Activated T-cell treated with anti-CD3 and anti-CD28 coated beads for 48 hours (primary cell): ENCODE measurements around the gene B3GALT5.

Source experiments
- DNase-seq: peaks from one replicate; pipeline ENCODE4 v3.0.0-alpha.2; 2020; ENCODE audit warnings: low read depth

B3GALT5 gene

DNA sequence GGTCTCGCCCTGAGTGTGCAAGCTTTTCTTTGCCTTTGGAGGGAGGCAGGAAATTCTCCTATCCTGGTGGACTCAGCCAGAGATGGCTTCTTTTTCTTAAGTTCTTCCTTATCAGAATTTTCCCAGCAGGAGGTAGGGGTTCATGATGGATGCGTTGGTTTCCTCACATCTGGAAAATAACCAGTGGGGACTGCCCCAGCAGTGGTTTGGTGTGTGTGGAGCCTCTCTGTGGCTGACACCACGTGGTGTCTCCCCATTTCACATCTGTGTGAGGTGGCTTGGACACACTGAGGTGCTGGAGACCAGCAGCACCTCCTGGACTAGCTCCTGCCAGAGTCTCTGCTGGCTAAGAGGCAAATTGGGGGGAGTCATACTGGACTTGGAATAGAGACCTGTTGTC lies 32.6 kb downstream of the B3GALT5 start:
- no peak for DNase-seq

DNA sequence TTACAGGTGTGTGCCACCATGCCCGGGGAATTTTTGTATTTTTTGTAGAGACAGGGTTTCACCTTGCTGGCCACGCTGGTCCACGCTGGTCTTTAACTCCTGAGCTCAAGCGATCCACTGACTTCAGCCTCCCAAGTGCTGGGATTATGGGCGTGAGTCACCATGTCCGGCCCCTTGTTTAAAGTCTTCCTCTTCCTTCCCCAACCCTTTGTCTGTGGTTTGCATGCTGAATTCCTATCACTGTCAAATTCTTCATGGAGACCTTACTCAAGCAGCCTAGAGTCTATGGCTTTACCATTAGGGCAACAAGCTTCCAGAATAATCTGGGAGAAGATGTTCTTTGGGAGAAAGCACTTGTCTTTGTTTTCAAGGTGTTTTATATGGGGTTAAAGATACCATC lies 34.7 kb downstream of the B3GALT5 start:
- no peak for DNase-seq

DNA sequence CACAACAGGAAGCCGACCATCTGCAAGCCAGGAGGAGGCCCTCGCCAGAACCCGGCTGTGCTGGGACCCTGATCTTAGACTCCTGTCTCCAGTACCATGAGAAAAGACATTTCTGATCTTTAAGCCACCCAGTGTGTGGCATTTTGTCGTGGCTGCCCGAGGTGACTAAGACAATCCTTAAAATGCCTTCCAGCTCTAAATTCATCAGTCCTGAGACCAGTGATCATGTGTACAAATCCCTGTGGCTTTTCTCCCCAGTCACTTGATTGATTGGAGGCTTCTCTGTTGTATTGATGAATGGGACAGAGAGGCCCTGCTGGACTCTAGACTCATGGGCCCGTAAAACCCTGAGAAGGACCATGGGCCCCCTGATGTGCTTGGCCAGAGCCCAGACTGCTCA lies 36.1 kb downstream of the B3GALT5 start:
- DNase-seq = no peak

DNA sequence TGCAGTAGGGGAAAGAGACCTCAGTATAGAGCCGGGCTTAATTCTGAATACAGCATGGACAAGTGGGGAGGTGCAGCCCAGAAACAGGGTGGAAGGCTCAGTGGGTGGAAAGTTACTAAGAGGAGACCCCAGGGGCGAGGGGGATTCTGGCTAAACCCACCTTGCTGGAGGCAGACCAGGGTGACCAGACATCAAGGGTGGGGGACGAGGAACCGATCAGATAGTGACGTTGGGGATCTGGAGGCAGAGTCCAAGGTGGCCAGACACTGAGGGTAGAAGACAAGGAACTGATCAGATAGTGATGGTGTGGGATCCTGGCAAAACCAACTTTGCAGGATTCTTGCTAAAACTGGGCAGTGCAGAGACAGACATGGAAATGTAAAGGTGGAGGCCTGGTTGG lies 36.8 kb downstream of the B3GALT5 start:
- DNase-seq = no peak

DNA sequence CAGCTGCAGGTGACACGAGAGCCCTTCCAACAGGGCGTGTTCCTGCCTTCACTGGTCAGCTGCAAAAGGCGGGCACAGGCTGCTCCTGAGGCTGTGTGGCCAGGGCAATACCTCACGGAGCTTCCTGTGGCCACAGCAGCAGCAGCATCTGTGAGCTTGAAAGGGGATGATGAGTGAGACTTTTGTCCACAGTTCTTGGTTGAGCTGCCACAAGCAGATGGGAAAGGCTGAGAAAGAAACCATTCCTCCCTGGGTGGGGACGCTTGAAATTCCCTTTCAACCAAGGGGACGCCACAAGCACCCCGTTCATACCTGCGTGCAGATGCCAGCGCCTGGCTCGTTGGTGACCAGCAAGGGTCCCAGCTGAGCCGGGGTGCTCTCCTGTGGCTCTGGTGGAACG lies 37.6 kb downstream of the B3GALT5 start:
- no peak for DNase-seq

DNA sequence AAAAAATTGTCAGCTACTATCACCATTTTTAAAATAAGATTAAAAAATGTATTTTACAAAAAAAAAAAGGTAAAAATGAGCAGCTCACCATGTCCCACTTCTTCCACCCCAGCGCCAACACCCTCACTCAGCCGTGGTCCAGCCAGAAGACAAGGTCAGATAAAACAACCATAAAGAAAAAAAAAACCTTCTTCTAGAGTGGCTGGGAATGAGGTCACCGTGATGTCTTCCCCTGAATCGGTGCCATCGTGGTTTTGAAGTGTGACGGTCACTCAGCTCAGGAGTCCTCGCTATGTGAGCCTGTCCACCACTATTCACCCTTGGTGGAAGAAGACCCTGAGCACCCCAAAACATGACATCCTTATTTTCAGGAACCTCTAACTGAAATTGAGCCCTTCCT lies 38.1 kb downstream of the B3GALT5 start:
- no peak for DNase-seq

DNA sequence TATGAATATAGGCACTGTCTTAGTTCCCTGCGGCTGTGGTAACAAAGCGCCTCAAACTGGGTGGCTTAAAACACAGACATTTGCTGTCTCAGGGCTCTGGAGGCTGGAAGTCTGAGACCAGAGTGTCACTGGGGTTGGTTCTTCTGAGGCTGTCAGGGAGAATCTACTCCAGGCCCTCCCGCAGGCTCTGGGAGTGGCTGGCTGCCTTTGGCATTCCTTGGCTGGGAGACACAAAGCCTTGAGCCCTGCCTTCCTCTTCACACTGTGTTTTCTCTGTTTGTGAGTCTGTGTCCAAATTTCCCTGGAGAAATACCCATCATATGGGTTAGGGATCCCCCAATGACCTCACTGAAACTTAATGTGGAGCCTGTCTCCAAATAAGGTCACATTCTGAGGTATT lies 38.5 kb downstream of the B3GALT5 start:
- DNase-seq = no peak

DNA sequence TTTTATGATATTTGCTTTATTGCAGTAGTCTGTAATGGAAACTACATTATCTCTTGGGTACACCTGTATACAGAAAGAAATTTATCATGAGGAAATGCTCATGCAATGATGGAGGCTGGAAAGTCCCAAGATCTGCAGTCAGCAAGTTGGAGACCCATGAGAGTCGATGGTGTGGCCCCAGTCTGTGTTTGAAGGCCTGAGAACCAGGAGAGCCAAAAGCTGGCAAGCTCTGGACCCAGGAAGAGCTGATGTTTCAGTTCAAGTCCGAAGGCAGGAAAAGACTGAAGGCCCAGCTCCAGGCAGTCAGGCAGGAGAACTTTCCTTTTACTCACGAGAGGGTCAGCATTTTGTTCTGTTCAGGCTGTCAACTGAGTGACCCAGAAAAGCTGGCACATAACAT lies 42.2 kb downstream of the B3GALT5 start:
- no peak for DNase-seq

DNA sequence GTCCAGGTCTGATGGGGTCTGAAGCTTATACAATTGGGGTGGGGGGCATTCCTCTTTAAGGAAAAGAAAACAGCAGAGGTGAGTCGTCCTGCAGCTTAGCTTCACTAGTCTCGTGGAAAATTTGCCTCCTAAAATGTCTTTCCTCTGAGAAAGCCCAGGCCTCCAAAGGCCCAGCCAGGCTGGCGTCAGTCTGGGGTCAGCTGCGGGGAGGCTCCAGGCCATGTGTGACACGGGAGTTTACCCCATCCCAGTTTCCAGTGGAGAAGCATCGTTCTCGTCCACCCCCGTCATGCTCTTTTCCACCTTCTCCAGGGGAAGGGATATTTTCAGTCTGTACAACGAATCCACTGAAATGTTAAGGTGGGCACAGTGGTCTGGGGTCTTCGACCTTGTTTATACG lies 42.8 kb downstream of the B3GALT5 start:
- no peak for DNase-seq

DNA sequence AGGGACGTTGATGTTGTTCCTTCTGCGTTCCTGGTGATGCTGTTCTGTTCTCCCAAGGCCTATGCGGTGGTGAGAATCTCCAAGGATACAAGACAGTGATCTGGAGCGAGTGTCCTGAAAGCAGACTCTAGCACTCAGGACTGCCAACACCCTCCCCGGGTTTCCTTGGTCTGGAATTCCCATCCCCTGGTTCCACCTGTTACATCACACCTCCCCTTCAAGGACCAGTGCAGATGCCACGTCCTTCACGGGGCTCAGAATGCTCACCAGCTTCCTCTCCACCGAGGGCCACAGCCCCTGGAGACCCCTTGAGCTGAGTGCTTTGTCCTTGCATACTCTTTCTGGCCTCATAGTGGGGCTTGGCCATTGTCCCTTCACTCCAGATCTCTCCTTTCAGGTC lies 43.5 kb downstream of the B3GALT5 start:
- DNase-seq = no peak

DNA sequence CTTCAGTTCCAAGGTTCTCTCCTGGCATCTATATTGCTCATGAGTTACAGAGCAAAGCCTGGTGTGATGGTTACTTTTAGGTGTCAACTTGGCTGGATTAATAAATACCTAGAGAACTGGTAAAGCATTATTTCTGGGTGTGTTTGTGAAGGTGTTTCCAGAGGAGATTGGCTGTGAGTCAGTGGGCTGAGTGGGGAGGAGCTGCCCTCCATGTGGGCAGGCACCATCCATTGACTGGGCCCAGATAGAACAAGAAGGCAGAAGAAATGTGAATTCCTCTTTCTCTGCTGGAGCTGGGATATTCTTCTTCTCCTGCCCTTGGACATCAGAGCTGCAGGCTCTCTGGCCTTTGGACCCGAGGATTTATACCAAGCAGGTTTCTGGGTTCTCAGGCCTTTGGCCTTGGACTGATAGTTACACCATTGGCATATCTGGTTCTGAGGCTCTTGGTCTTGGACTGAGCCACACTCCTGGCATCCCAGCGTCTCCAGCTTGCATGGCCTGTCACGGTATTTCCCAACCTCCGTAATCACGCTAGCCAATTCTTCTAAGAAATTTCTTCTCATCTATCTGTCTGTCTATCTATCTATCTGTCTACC lies 44.5 kb downstream of the B3GALT5 start:
- DNase-seq = no peak

DNA sequence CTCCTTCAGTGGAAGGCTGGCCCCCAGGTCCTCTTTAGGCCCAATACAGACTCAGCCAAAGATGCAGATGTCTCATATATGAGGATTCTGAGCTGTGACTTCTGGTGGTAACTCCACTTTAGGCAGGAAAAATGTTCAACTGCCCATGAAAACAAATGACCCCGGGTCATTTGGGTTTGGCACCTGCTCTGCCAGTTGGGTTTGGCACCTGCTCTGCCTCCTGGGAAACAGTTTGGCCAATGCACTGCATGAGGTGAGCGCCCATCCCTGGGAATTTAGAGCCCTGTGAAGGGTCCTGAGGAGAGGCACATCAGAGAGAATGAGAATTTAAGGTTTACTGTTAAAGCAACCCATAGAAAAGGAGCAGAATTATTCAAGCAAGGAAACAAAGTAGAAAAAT lies 45.3 kb downstream of the B3GALT5 start:
- no peak for DNase-seq

DNA sequence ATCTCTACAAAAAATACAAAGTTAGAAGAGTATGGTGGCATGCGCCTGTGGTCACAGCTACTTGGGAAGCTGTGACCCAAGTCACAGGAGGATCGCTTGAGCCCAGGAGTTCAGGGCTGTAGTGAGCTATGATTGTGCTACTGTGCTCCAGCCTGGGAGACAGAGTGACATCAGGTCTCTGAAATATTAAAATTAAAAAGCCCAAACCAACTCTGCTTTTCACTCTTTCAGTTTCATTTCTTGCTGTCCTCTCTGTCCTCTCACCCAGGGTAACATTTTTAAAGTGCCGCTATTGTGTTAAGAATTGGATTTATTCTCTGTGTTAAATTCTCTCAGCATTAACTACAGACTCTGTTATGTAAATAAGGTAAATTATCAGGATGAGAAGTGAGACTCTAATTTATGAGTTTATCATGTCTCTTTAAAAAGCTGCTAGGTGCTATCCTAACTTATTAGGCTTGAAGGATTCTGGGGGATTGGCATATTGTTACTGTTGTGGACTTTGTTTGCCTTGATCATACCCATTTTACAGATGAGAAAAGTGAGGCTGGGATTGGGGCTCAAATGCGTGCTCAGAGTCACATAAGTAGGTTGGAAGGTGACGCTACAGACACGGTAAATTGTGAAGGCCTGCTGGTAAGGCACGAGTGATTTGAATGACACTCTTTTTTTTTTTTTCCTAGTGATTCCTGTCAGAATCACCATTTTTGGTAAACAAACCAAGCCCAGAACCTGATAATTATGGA lies 46.5 kb downstream of the B3GALT5 start:
- no peak for DNase-seq

DNA sequence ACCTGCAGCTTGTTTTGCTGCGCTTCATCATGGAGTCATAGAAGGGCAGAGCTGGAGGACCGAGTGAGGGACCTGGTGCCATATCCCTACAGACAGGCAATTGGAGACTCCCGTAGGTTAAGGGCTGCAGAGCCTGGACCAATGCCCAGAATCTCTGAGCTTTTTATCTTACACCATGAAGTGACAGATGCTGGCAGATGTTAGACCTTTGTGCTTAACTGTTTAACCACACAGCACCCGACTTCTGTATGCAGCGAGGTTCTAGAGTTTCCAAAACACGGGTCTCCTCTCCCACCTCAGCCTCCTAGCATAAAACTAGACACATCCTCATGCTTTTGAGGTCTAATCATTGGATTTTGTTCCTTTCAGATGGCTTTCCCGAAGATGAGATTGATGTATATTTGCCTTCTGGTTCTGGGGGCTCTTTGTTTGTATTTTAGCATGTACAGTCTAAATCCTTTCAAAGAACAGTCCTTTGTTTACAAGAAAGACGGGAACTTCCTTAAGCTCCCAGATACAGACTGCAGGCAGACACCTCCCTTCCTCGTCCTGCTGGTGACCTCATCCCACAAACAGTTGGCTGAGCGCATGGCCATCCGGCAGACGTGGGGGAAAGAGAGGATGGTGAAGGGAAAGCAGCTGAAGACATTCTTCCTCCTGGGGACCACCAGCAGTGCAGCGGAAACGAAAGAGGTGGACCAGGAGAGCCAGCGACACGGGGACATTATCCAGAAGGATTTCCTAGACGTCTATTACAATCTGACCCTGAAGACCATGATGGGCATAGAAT lies 47.6 kb downstream of the B3GALT5 start:
- no peak for DNase-seq

DNA sequence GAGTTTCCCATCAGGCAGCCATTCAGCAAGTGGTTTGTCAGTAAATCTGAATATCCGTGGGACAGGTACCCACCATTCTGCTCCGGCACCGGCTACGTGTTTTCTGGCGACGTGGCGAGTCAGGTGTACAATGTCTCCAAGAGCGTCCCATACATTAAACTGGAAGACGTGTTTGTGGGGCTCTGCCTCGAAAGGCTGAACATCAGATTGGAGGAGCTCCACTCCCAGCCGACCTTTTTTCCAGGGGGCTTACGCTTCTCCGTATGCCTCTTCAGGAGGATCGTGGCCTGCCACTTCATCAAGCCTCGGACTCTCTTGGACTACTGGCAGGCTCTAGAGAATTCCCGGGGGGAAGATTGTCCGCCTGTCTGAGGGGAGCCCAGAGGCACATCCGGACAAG lies 48.4 kb downstream of the B3GALT5 start:
- DNase-seq = no peak

DNA sequence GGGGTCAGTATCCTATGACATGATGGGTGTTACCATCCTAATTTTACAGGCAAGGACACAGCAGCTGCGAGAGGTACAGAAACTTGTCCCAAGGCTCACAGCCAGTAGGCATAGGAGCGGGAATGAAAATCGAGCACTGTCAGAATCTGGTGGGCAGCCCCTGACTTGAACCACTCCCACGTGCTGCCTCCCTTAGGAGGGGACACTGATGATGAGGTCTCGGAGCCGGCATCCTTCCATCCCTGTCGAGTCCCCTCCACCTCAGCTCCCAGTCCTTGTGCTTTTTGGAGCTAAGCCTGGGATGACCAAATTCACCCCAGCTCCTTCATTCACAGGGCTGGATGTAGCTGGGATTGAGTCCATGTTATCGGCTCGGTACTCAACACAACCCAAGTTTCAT lies 49.0 kb downstream of the B3GALT5 start:
- no peak for DNase-seq

DNA sequence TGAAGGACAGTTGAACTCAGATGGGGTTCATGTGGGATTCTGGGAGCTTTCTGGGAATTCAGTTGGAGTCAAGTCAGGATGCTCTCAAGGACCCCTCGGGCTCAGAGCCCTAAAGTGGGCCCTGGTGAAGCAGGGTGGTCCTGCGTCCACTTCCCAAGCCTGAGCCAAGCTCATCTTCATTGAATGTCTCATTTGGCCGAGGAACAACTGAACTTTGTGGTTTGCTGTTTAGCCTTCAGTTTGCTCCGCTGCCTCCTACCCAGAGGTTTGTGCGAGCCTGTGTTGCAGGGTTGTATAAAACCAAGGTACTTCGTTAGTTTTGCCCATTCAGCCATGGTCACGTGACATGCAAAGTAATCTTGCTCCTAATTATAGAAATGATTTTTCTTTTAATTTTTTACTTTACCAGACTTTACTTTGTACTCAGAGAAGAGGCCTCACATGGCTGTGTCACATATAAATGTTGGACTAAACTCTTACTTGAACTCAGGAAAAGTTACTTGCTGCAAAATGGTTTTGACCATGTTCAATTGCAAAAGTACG lies 49.7 kb downstream of the B3GALT5 start:
- no peak for DNase-seq

DNA sequence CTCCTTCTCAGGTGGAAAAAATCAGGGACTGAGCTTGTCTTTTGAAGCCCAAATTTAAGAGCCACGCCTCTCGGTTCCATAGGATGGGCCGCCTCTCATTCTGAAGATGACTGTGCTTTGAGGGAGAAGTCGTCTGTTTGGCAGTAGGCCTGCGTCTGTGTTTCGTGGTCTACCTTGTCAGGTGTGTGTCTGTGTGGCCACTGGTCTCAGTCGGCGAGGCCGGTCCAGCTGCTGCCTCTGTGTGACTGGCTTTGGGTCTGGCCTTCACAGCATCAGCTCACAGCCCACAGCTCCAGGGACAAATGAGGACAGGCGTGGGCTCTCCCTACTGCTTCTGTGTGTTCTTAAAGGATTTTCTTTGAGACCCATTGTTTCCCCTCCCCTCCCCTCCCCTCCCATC lies 50.3 kb downstream of the B3GALT5 start:
- DNase-seq = no peak

DNA sequence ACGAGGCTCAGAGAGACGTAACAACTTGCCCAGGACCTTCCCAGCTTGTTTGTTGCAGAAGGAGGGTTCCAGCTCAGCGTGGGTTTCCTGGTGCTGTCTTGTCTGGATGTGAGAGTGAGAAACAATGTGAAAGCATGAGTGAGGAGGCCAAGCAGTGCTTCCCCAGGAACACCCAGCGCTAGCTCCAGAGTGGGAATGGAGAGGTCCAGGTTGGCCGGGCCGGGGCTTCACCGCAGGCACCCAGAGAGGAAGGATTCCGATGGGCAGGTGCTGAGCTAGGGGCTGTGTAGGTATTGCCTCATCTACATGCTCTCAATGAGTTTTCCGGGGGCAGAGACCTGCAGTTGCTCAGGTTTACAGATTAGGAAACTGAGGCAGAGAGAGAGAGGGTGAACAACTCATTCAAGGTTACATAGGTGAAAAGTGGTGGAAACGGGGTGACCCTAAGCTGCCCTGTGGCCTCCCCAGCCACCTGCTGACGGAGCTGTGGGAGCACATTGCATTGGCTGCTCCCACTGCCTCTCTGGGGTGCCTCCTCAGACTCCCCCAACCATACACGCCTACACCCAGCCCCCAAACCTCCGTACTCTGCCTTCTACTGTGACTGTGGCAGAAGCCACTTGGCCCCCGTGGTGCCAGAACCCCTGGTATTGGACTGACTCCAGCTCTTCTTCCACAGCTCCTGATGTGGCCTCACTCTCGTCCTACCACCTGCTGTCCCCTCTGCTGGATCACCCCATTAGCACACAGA lies 51.2 kb downstream of the B3GALT5 start:
- DNase-seq = no peak

DNA sequence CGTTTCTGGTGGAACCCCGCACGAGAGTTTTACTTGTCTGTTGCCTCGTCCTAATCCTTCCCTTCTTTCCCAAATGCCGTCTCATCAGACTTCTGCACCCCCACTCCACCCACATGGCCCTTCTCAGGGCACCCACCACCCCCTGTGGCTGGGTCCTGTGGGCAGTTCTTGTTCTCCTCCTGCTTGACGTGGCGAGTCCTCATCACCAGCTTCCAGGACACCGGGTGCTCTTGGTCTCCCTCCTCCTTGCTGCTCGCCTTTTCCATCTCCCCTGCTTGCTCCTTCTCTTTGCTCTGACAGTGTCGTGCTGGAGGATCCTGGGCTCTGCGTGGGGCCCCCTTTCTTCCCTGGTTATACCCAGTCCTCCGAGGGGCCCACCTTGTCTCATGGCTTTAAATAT lies 51.8 kb downstream of the B3GALT5 start:
- DNase-seq = no peak

DNA sequence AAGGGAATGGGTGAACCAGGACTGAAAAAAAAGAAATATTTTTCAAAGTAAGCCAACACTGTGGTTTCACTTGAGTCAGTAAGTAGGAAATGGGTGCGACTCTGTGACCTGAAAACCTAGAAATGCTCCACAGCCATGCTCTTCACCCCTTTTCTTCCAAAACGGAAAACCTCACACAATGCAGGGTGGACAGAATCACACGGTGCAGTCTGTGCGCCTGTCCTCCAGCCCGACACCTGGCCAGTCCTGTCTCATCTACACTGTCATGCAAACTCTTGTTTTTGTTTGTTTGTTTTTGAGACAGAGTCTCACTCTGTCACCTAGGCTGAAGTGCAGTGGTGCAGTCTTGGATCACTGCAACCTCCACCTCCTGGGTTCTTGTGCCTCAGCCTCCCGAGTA lies 53.3 kb downstream of the B3GALT5 start:
- DNase-seq = no peak

DNA sequence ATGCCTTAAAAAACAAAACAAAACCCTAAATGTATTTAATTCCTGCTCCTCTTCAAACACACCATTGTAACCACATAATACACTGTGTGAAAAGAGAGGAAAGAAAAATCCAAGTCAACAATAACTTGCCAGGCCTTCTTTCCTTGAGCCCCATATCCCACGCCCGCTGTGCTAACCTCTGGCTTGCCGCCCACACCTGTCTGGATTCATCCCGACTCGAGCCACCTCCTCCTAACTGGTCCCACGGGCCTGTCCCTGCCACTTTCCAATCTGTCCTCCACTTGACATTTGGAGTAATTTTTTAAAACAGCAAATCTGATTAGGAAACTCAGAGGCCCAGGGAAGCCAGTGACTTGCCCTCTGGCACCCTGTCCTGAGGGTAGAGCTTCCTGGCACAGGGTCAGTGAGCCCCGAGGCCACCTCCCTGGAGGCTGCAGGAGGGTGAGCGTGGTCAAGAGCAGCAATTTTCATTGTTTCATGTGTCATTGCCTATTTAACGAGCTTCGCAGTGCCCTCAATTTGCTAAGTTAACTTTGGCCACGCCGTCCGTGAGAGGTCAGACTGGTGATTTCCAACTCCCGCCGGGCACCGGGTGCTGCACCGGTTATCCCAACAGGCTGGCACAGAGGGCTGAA lies 54.1 kb downstream of the B3GALT5 start:
- DNase-seq = no peak
